Stomach (tissue), 4 donors: ENCODE measurements around the gene CSNK2A1.

Source experiments
- POLR2A ChIP-seq, 4 donors: fragments of 450-650 bp; IDR thresholded peaks; one replicate each; pipeline ENCODE4 v1.6.1; 2016; ENCODE audit warnings: antibody characterized with exemption in 4 of 4, control low read depth in 2 of 4, mild to moderate bottlenecking in 1 of 4, moderate library complexity in 1 of 4
- TF ChIP-seq, protein P1 (sequence below), 7 experiments: fragments of 450-650 bp in 4 of 7; fragments of 200-600 bp in 3 of 7; sonication (generic) in 3 of 7; IDR thresholded peaks; one replicate each; pipeline ENCODE4 v1.5.1; 2016 to 2019; ENCODE audit warnings: antibody characterized with exemption in 7 of 7, control low read depth in 2 of 7, mild to moderate bottlenecking in 1 of 7

DNA sequence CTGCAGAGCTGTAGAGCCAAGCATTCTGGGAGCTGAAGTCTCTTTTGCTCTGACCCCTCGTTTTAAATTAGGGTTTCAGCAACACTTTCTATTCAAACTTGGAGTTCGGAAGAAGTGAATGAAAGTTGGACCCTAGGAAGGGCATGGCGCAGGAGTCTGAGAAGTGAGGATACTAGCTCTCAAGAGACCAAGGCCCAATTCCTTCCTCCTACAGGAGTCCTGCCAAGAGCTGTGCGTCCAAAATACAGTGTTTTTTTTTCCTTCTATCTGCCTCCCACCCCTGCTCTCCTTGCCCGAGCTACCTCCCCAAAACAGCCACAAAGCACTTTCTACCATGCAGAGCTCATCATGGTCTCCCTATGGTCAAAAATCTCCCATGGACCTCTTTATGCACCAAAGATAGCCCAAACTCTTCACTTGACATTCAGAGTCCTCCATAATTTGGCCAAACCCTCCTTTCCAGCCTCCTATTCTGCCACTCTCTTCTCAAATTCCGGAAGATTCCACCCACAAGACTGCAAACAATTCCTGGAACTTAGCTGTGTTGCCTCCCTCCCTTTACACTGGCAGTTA, 649 bp upstream of the CSNK2A1 start:
- no peak for TF ChIP-seq POLR2A (IDR thresholded peaks at IDR 0.05)
- TF ChIP-seq, protein P1, sequence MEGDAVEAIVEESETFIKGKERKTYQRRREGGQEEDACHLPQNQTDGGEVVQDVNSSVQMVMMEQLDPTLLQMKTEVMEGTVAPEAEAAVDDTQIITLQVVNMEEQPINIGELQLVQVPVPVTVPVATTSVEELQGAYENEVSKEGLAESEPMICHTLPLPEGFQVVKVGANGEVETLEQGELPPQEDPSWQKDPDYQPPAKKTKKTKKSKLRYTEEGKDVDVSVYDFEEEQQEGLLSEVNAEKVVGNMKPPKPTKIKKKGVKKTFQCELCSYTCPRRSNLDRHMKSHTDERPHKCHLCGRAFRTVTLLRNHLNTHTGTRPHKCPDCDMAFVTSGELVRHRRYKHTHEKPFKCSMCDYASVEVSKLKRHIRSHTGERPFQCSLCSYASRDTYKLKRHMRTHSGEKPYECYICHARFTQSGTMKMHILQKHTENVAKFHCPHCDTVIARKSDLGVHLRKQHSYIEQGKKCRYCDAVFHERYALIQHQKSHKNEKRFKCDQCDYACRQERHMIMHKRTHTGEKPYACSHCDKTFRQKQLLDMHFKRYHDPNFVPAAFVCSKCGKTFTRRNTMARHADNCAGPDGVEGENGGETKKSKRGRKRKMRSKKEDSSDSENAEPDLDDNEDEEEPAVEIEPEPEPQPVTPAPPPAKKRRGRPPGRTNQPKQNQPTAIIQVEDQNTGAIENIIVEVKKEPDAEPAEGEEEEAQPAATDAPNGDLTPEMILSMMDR (IDR thresholded peaks at IDR 0.05), result no peak
